ENCODE data around the gene SVIL. TPM values are rescaled to one million over a fixed set of nuclear protein-coding genes. Genes with fewer than 3 reads are reported as not detected.

The SVIL gene
- total and polyA plus RNA-seq, 2 of the 13 experiments (the other 11 are each of a cell fraction or from before 2014, with no cell fraction given), result 3.9 to 12.1 TPM

- no peak for TF ChIP-seq HBP1 (CRISPR knock-in tag; IDR thresholded peaks at IDR 0.05; ENCODE audit: low read depth)
- no peak for TF ChIP-seq CBX2 (IDR thresholded peaks at IDR 0.05; ENCODE audit: low read depth, low read length)
- TF ChIP-seq CBX2 (CRISPR knock-in tag; IDR thresholded peaks at IDR 0.05; ENCODE audit: low read depth), result no peak
- peak; percentile 87; the same call in 1 of the 2 replicates for TF ChIP-seq ZNF451 (CRISPR knock-in tag; IDR thresholded peaks at IDR 0.05)
- TF ChIP-seq POLR2AphosphoS5 (IDR thresholded peaks at IDR 0.05; ENCODE audit: low read depth, low read length), result peak; percentile 89
- peak; percentile 85 for TF ChIP-seq ZNF30 (CRISPR knock-in tag; IDR thresholded peaks at IDR 0.05)
- TF ChIP-seq ATF7-NPFF (CRISPR knock-in tag; IDR thresholded peaks at IDR 0.05; ENCODE audit: low read depth), result no peak; the same call in none of the 2 replicates
- TF ChIP-seq NBN (conservative IDR thresholded peaks at IDR 0.05), result no peak
- 0 out of 2 replicates have a peak, but pooled peaks have one; percentile 9 for TF ChIP-seq ZFP36L1 (CRISPR knock-in tag; IDR thresholded peaks at IDR 0.05)
- no peak for TF ChIP-seq ELK4 (CRISPR knock-in tag; IDR thresholded peaks at IDR 0.05; ENCODE audit: borderline replicate concordance)
- TF ChIP-seq ZNF512B (CRISPR knock-in tag; IDR thresholded peaks at IDR 0.05; ENCODE audit: borderline replicate concordance), result no peak
- no peak for TF ChIP-seq KLF16 (CRISPR knock-in tag; IDR thresholded peaks at IDR 0.05)
- TF ChIP-seq ZNF788 (CRISPR knock-in tag; IDR thresholded peaks at IDR 0.05; ENCODE audit: borderline replicate concordance), result peak; percentile 76; the same call in 1 of the 2 replicates
- TF ChIP-seq HOXA7 (CRISPR knock-in tag; IDR thresholded peaks at IDR 0.05), result no peak
- TF ChIP-seq ARNT2 (CRISPR knock-in tag; IDR thresholded peaks at IDR 0.05; ENCODE audit: low read depth), result peak; percentile 75
- peak; percentile 57; the same call in 1 of the 2 replicates for TF ChIP-seq SP4 (CRISPR knock-in tag; IDR thresholded peaks at IDR 0.05)
- TF ChIP-seq TBX2 (CRISPR knock-in tag; IDR thresholded peaks at IDR 0.05; ENCODE audit: borderline replicate concordance), result peak; percentile 76
- TF ChIP-seq ZNF775 (CRISPR knock-in tag; IDR thresholded peaks at IDR 0.05; ENCODE audit: borderline replicate concordance), result no peak
- TF ChIP-seq HDAC1 (CRISPR knock-in tag; IDR thresholded peaks at IDR 0.05), result peak; percentile 88
Observed at GRCh38 chr10:29409241-29410054, 225.3 kb downstream of the SVIL start (continued).
